Ramos (cell line): Measurements from ENCODE around the gene MT1HL1.

ENCODE experiments used
- in situ Hi-C: fragments of 300-500 bp; cut with MboI; formaldehyde crosslinking; loops from one replicate; pipeline ENCODE4 v1.14.3; 2022; ENCODE audit warnings: low sequenced_read_pairs; ENCODE audit not compliant: unreplicated experiment

The MT1HL1 gene

DNA sequence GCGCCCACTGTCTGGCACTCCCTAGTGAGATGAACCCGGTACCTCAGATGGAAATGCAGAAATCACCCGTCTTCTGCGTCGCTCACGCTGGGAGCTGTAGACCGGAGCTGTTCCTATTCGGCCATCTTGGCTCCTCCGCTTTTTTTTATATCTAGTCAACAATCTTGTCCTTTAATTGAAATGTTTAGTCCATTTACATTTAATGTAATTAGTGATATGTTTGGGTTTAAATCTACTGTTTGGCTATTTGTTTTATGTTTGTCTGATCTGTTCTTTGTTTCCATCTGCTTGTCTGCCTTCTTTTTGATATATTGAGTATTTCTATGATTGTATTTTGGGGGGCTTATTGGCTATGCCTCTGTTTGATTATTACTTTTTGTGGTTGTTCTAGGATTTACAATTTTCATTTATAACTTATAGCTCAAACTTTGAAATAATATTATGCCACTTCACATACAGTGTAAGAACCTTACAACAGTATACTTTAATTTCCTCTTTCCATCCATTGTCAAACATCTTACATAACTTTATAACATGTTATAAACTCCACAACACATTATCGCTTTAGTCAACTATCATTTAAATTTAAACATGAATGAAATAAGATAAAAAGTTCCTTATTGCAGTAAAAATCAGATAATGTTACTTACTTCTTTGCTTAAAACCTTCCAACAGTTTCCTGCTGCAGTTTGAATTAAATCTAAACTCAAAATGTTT, 21.3 kb upstream of the MT1HL1 start:
- in situ Hi-C loops: no loop called here

DNA sequence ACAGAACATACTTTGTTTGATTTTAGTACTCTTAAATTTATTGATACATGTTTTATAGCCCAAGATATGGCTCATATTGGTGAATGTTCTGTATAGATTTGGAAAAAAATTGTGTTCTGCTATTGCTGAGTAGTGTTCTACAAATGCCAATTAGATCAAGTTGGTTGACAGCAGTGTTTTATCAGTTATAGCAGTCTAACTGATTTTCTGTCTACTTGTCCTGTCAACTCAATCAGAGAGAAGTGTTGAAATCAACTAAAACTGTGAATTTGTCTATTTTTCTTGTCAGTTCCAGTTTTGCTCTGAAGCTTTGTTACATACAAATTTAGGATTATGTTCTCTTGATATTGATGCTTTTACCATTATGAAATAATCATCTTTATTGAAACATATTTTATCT, 14.7 kb upstream of the MT1HL1 start:
- in situ Hi-C loops: no loop called here

GRCh38 chr1:237016626-237017025, 12.4 kb upstream of the MT1HL1 start:
- in situ Hi-C loops: no loop called here

DNA sequence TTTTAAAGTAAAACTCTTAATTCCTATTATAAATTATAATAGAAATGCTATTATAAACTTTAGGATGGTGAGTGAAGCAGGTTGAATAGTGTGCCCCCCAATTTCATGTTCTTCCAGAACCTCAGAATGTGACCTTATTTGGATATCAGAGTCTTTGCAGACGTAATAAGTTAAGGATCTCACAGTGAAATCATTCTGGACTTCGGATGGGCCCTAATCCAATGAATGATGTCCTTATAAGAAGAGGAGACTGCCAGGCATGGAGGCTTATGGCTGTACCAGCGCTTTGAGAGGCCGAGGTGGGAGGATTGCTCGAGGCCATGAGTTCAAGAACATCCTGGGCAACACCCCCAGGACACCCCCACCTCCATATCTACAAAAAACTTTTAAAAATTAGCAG, 9.4 kb upstream of the MT1HL1 start:
- in situ Hi-C loops: no loop called here

- in situ Hi-C loops: no loop called here
These were observed 8.6 kb upstream of the MT1HL1 start for GRCh38 chr1:237012788-237013383.

GRCh38 chr1:237012361-237012760, 8.1 kb upstream of the MT1HL1 start:
- in situ Hi-C loops: no loop called here

GRCh38 chr1:237011432-237011831, 7.2 kb upstream of the MT1HL1 start:
- in situ Hi-C loops: no loop called here

DNA sequence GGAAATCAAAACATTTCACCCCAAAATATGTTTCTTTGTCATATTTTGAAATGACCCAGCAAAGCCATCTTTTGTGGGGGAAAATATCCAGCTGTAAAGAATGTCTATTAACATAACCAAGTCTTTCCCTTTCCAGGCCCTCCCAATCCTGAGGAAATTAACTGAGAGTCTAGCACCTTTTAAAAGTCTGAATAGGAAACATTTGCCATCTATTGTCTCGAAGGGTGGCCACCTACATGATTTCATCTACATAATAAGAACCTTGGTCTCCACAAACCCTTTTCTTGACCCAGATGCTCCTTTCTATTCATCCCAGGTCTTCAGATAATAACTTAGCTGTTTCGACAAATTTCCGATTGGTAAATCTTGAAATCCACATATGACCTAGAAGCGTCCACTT, 5.4 kb upstream of the MT1HL1 start:
- in situ Hi-C loops: no loop called here

GRCh38 chr1:237007147-237007881, 3.1 kb upstream of the MT1HL1 start:
- in situ Hi-C loops: no loop called here

DNA sequence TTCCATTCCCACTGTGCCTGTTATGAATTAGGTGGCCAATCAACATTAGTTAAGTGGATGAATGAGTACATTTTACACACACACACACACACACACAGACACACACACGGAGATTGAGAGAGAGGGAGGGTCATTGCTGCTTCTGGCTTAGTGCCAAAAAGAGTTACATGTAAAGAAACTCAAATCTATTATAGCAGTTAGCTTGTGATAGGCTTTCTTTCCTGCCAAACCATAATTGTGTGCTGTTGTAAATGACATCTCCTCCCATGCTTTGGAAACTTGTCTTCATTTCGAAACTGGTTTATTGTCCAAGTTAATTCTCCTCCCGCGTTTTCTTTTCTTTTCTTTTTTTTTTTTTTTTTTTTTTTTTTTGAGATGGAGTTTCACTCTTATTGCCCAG, 1.4 kb upstream of the MT1HL1 start:
- in situ Hi-C loops: no loop called here

- in situ Hi-C loops: no loop called here
These were observed 725 bp downstream of the MT1HL1 start for GRCh38 chr1:237003516-237003915.

GRCh38 chr1:237000191-237000590, 4.0 kb downstream of the MT1HL1 start:
- in situ Hi-C loops: no loop called here

- in situ Hi-C loops: no loop called here
These were observed 5.7 kb downstream of the MT1HL1 start for GRCh38 chr1:236998546-236998945.

DNA sequence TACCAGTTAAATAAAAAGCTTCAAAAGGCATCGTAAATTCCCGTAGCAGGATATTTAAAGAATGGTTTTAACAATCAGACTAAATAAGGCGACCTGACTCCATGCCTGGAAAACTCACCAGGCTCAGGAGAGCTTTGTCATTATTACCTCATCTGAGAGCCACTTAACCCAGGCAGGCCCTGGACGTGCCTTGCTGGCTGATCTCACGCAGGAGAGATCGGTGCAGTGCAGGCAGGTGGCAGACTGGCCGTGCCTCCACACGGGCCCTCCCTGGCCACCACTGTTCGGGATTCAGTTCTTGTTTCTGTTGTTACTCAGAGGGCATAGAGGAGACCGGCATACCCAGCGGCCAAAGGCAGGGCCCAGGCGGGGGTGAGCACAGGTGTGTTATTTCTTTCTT, 6.4 kb downstream of the MT1HL1 start:
- in situ Hi-C loops: no loop called here

- in situ Hi-C loops: no loop called here
These were observed 6.9 kb downstream of the MT1HL1 start for GRCh38 chr1:236997361-236997760.

GRCh38 chr1:236994450-236994849, 9.8 kb downstream of the MT1HL1 start:
- in situ Hi-C loops: no loop called here

DNA sequence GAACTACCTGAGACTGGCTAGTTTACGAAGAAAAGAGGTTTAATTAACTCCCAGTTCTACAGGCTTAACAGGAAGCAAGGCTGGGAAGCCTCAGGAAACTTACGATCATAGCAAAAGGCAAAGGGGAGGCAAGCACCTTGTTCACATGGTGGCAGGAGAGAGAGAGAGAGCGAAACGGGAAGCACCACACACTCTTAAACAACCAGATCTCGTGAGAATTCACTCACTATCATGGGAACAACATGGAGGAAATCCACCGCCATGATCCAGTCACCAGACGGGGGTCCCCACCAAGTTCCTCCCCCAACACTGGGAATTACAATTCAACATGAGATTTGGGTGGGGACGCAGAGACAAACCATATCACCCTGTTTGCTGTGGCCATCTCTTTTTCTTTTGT, 11.8 kb downstream of the MT1HL1 start:
- in situ Hi-C loops: no loop called here

- in situ Hi-C loops: no loop called here
These were observed 14.2 kb downstream of the MT1HL1 start for GRCh38 chr1:236990052-236990445.

GRCh38 chr1:236989290-236990051, 14.8 kb downstream of the MT1HL1 start:
- in situ Hi-C loops: no loop called here

- in situ Hi-C loops: no loop called here
These were observed 20.4 kb downstream of the MT1HL1 start for GRCh38 chr1:236983818-236984217.

DNA sequence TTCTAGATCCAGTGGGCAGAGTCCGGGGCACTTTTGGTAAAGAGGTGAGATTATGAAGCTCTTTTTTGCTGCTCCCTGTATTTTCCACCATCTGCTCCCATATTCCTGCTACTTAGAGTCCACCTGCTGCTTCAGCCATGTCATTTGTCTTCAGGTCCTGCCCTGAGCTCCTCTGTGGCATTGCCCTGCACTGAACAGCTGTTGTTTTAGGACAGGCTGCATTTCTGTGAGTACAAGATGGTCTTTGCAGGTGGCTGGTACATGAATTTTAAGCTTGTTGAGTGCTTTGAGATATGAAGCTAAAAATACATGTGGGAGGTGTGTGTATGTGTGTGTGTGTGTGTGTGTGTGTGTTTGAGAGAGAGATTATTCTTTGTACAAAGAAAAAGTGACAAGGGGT, 21.9 kb downstream of the MT1HL1 start:
- in situ Hi-C loops: no loop called here
